Osteocyte (in vitro differentiated cells): ENCODE results near the gene SLC6A1. TPM values are rescaled to one million over a fixed set of nuclear protein-coding genes. Genes with fewer than 3 reads are reported as not detected.

Source experiments
- DNase-seq: peaks from one replicate; pipeline ENCODE4 v3.0.0; 2021; ENCODE audit warnings: mixed read lengths; ENCODE audit not compliant: unreplicated experiment; ENCODE audit errors: extremely low spot score
- H3K27ac Mint-ChIP-seq: one replicate; pipeline ENCODE4 v1.8.0; 2021; ENCODE audit warnings: mild to moderate bottlenecking, mixed read lengths; ENCODE audit not compliant: unreplicated experiment
- H3K27me3 Mint-ChIP-seq: one replicate; pipeline ENCODE4 v1.8.0; 2021; ENCODE audit warnings: mixed read lengths; ENCODE audit not compliant: unreplicated experiment
- H3K36me3 Mint-ChIP-seq: one replicate; pipeline ENCODE4 v1.8.0; 2021; ENCODE audit warnings: mixed read lengths; ENCODE audit not compliant: unreplicated experiment
- H3K4me1 Mint-ChIP-seq: one replicate; pipeline ENCODE4 v1.8.0; 2021; ENCODE audit warnings: mixed read lengths; ENCODE audit not compliant: unreplicated experiment
- H3K4me3 Mint-ChIP-seq: one replicate; pipeline ENCODE4 v1.8.0; 2021; ENCODE audit warnings: mild to moderate bottlenecking, moderate library complexity, mixed read lengths; ENCODE audit not compliant: unreplicated experiment
- H3K9me3 Mint-ChIP-seq: one replicate; pipeline ENCODE4 v1.8.0; 2021; ENCODE audit warnings: mixed read lengths; ENCODE audit not compliant: unreplicated experiment
- total RNA-seq: library from RNA; stranded (reverse); gene quantifications from 2 replicates; pipeline ENCODE4 v1.2.1, GENCODE V29; 2021
- TF ChIP-seq, protein P1 (sequence below): fragments of 200-600 bp; sonication (generic); IDR thresholded peaks from 2 replicates; pipeline ENCODE4 v1.5.0; 2021; ENCODE audit warnings: antibody characterized with exemption, mild to moderate bottlenecking, moderate library complexity

The SLC6A1 gene
- total RNA-seq, 1 donor from 2014 or later = 38.4 TPM

DNA sequence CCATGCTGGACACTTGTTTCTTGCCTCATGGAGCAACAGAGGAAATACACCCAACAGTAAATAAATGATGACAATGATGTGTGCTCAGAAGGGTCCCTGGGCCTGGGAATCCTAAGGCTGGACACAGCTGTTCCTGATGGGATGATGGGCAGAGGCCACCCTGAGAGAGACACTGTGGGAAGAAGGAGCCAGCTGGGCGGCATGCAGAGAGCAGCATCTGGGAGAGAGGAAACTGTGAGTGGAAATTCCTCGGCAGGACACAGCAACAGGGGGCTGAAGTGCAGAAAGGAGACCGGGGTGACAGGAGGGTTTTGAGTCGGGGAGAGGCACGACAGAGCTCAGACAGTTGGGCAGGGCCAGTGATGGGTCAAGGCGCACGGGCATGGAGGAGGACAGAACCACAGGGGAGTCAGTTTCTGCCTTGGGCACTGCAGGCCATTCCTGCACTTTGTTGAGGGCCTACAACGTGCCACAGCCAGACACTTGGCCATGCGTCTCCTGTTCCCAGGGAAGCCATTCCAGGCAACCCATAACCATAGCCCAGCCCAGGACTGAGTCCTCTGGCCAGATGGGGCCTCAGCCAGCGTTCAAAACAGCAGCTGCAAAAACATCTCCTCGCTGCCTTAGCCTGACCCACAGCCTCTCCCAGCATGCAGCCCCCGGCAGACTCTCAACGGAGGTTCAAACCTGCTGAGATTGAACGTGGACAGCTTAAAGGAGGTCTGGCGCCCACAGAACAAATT, 36.7 kb upstream of the SLC6A1 start:
- peaks cover 69% of the 10 kb centered on the region for H3K4me1 Mint-ChIP-seq
- H3K27ac Mint-ChIP-seq = peak overlapping the region; percentile 88
- TF ChIP-seq, protein P1, sequence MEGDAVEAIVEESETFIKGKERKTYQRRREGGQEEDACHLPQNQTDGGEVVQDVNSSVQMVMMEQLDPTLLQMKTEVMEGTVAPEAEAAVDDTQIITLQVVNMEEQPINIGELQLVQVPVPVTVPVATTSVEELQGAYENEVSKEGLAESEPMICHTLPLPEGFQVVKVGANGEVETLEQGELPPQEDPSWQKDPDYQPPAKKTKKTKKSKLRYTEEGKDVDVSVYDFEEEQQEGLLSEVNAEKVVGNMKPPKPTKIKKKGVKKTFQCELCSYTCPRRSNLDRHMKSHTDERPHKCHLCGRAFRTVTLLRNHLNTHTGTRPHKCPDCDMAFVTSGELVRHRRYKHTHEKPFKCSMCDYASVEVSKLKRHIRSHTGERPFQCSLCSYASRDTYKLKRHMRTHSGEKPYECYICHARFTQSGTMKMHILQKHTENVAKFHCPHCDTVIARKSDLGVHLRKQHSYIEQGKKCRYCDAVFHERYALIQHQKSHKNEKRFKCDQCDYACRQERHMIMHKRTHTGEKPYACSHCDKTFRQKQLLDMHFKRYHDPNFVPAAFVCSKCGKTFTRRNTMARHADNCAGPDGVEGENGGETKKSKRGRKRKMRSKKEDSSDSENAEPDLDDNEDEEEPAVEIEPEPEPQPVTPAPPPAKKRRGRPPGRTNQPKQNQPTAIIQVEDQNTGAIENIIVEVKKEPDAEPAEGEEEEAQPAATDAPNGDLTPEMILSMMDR = no peak

DNA sequence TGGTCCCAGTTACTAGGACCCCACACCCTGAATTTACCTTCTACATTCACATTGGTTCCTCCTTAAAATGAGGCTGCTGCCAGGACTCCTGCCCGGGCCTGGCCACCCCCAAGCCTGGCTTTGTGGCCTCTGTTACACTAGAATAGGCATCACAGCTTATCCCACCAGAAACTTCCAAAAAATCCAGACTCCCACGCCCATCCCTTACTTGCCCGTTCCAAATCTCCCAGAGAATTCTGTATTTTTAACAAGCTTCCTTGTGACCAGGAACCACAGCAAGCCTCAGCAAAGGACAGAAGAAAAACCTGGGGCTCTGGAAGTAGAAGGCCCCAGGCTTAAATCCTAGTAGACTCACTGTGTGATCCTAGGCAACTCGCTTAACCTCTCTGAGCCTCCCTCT, 36.0 kb upstream of the SLC6A1 start:
- H3K36me3 Mint-ChIP-seq = peaks cover 2% of the 10 kb centered on the region
- H3K4me3 Mint-ChIP-seq = peak overlapping the region; percentile 1
- peak overlapping the region; percentile 88 for H3K27ac Mint-ChIP-seq
- TF ChIP-seq, protein P1 = no peak
- DNase-seq = no peak
- H3K4me1 Mint-ChIP-seq = peaks cover 66% of the 10 kb centered on the region
- H3K27me3 Mint-ChIP-seq = peaks cover 23% of the 10 kb centered on the region
- no peaks in the 10 kb centered on the region for H3K9me3 Mint-ChIP-seq

More for the DNA sequence above, 36.7 kb upstream of the SLC6A1 start:
- peak; percentile 92 for DNase-seq
- H3K27me3 Mint-ChIP-seq = peaks cover 20% of the 10 kb centered on the region
- H3K9me3 Mint-ChIP-seq = no peaks in the 10 kb centered on the region
- H3K4me3 Mint-ChIP-seq = no peak overlapping the region
- peaks cover 2% of the 10 kb centered on the region for H3K36me3 Mint-ChIP-seq

DNA sequence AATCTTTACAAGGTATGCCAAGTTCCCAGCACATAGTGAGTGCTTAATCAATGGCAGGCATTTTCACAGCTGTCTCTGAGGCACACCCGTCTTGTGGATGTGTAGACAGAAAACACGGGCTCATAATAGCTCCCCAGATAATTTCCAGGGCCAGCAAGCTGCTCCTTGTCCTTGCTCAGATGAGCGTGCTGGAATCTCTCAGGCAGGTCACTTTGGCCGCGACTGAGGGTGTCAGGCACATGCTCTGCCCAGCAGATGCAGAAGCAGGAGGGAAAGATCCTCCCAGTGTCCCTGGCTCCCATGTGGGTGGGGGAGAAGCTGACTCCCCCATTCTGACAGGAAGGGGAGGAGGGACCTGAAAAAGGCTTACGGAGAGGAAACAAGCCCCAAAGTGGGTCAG, 35.6 kb upstream of the SLC6A1 start:
- H3K4me3 Mint-ChIP-seq = no peak overlapping the region
- peaks cover 24% of the 10 kb centered on the region for H3K27me3 Mint-ChIP-seq
- TF ChIP-seq, protein P1 = no peak
- no peaks in the 10 kb centered on the region for H3K9me3 Mint-ChIP-seq
- no peak for DNase-seq
- peak overlapping the region; percentile 88 for H3K27ac Mint-ChIP-seq
- H3K36me3 Mint-ChIP-seq = peaks cover 2% of the 10 kb centered on the region
- H3K4me1 Mint-ChIP-seq = peaks cover 62% of the 10 kb centered on the region

DNA sequence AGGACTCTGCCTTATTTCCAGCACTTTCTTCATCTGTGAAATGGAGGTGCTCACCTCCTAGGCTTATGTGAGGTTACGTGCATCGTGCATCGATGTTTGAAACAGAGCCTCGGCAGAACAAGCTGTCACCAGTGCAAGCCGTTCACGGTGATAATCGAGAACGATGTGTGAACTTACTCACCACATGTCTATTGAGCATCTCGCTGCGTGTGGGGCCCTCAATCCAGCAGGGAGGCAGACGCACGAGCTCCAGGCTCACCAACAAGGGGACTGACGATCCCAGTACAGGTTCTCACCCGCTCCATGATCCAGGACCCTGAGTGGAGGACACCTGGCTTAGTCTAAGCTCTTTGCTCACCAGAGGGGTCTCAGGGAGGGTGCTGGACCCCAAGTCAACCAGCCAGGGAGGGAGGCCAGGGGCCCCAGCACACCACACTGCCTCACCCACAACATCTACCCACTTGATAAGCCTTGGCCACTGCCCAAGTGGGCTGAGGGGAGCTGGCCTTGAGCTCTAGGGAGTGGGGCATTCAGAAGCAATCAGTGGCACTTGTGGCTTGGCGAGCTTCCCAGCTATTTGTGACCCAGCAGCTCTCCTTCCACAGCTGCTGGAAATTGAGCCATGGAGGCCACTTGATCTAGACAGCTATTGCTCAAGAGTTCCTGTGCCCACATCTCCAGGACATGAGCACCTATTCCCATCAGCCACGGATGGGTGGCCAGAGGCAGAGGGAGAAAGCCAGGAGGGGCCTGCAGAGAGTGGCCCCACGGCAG, 34.4 kb upstream of the SLC6A1 start:
- peaks cover 62% of the 10 kb centered on the region for H3K4me1 Mint-ChIP-seq
- H3K4me3 Mint-ChIP-seq = no peak overlapping the region
- peaks cover 2% of the 10 kb centered on the region for H3K36me3 Mint-ChIP-seq
- no peaks in the 10 kb centered on the region for H3K9me3 Mint-ChIP-seq
- TF ChIP-seq, protein P1 = no peak
- DNase-seq = no peak
- no peak overlapping the region for H3K27ac Mint-ChIP-seq
- peaks cover 35% of the 10 kb centered on the region for H3K27me3 Mint-ChIP-seq

DNA sequence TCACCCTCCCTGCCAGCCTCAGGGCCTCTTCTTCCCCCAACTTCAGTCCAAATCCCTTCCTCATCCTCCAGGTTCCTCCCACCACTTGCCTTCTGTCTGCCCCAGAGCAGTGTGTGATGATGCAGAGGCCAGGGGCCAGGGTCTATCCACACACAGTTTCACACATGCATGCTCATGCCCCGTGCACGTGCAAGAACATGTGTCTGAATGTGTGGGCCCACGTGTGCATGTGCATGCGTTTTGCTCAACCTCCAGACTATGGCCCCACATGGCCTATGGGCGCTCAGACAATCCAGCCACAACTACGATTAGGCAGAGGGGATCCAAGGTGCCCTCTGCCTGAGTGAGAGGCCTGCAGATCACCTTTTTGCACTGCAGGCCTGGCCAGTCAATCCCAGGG, 32.3 kb upstream of the SLC6A1 start:
- Mint-ChIP-seq H3K27me3 (peaks cover 24% of the 10 kb centered on the region), H3K36me3 (no peaks in the 10 kb centered on the region), H3K27ac (no peak overlapping the region), H3K4me3 (no peak overlapping the region), H3K9me3 (no peaks in the 10 kb centered on the region), H3K4me1 (peaks cover 43% of the 10 kb centered on the region)
- no peak for DNase-seq
- TF ChIP-seq, protein P1 = no peak
